KMS-11 (cell line): Measurements from ENCODE around the gene SNTG2.

ENCODE experiments used
- H2AFZ ChIP-seq: fragments of 200-600 bp; sonication (generic); 2 replicates; pipeline ENCODE4 v1.6.1; 2016; ENCODE audit warnings: antibody characterized with exemption, mixed run types, low read depth
- H3K27ac ChIP-seq: fragments of 200-600 bp; sonication (generic); 2 replicates; pipeline ENCODE4 v1.6.1; 2016; ENCODE audit warnings: mild to moderate bottlenecking, mixed run types
- H3K27me3 ChIP-seq: fragments of 200-600 bp; sonication (generic); 2 replicates; pipeline ENCODE4 v1.6.1; 2017; ENCODE audit warnings: mild to moderate bottlenecking, low read depth, mixed run types, moderate library complexity; ENCODE audit not compliant: insufficient read depth
- H3K36me3 ChIP-seq: fragments of 200-600 bp; sonication (generic); 2 replicates; pipeline ENCODE4 v1.6.1; 2017; ENCODE audit warnings: mild to moderate bottlenecking, mixed run types; ENCODE audit not compliant: insufficient read depth
- H3K4me1 ChIP-seq: fragments of 200-600 bp; sonication (generic); 2 replicates; pipeline ENCODE4 v1.6.1; 2016; ENCODE audit warnings: mild to moderate bottlenecking, low read depth, mixed run types; ENCODE audit not compliant: poor library complexity, severe bottlenecking
- H3K4me2 ChIP-seq: fragments of 200-600 bp; sonication (generic); 2 replicates; pipeline ENCODE4 v1.7.0; 2016; ENCODE audit warnings: mild to moderate bottlenecking, mixed run types
- H3K4me3 ChIP-seq: fragments of 200-600 bp; sonication (generic); IDR thresholded peaks from 2 replicates; pipeline ENCODE4 v1.6.1; 2017; ENCODE audit warnings: low read depth, low read length, mixed read lengths; ENCODE audit not compliant: insufficient read depth
- H3K79me2 ChIP-seq: fragments of 200-600 bp; sonication (generic); 2 replicates; pipeline ENCODE4 v1.6.1; 2016; ENCODE audit warnings: low read depth, mixed run types; ENCODE audit not compliant: insufficient read depth
- H3K9ac ChIP-seq: fragments of 200-600 bp; sonication (generic); 2 replicates; pipeline ENCODE4 v1.6.1; 2016; ENCODE audit warnings: mild to moderate bottlenecking, mixed run types
- H4K20me1 ChIP-seq: fragments of 200-600 bp; sonication (generic); 2 replicates; pipeline ENCODE4 v1.6.1; 2016; ENCODE audit warnings: mild to moderate bottlenecking, mixed run types; ENCODE audit not compliant: insufficient read depth
- CTCF ChIP-seq: fragments of 200-600 bp; sonication (generic); conservative IDR thresholded peaks from 2 replicates; pipeline ENCODE4 v1.6.1; 2017; ENCODE audit warnings: low read depth, mild to moderate bottlenecking, antibody characterized with exemption, low read length, moderate library complexity, mixed read lengths

SNTG2 gene

GRCh38 chr2:955829-956731 is 5.4 kb downstream of the SNTG2 start:
- Histone ChIP-seq H3K4me3 (no peak overlapping the region), H3K4me2 (no peak overlapping the region)

GRCh38 chr2:959457-959856 is 8.8 kb downstream of the SNTG2 start:
- no peaks in the 10 kb centered on the region for H3K4me1 ChIP-seq
- H3K36me3 ChIP-seq: no peaks in the 10 kb centered on the region
- no peak overlapping the region for H3K27ac ChIP-seq
- H3K79me2 ChIP-seq: no peaks in the 10 kb centered on the region
- no peaks in the 10 kb centered on the region for H3K27me3 ChIP-seq
- TF ChIP-seq CTCF: no peak
- no peak overlapping the region for H3K4me2 ChIP-seq
- H3K9ac ChIP-seq: no peak overlapping the region
- no peaks in the 10 kb centered on the region for H4K20me1 ChIP-seq
- H2AFZ ChIP-seq: no peak overlapping the region
- H3K4me3 ChIP-seq: no peak overlapping the region

More at GRCh38 chr2:955829-956731, 5.4 kb downstream of the SNTG2 start:
- Histone ChIP-seq H3K36me3 (no peaks in the 10 kb centered on the region), H4K20me1 (no peaks in the 10 kb centered on the region), H3K27ac (no peak overlapping the region), H2AFZ (no peak overlapping the region), H3K9ac (no peak overlapping the region), H3K27me3 (no peaks in the 10 kb centered on the region; the same call in 1 of the 2 replicates), H3K79me2 (no peaks in the 10 kb centered on the region), H3K4me1 (no peaks in the 10 kb centered on the region)
- TF ChIP-seq CTCF: no peak

GRCh38 chr2:960061-960736 is 9.6 kb downstream of the SNTG2 start:
- H3K27me3 ChIP-seq: no peaks in the 10 kb centered on the region
- no peaks in the 10 kb centered on the region for H3K79me2 ChIP-seq
- H3K4me2 ChIP-seq: no peak overlapping the region
- H3K4me3 ChIP-seq: no peak overlapping the region
- no peak for TF ChIP-seq CTCF
- no peaks in the 10 kb centered on the region for H3K36me3 ChIP-seq
- H4K20me1 ChIP-seq: no peaks in the 10 kb centered on the region
- H3K9ac ChIP-seq: no peak overlapping the region
- H2AFZ ChIP-seq: no peak overlapping the region
- no peaks in the 10 kb centered on the region for H3K4me1 ChIP-seq
- H3K27ac ChIP-seq: no peak overlapping the region

GRCh38 chr2:961786-962185 is 11.1 kb downstream of the SNTG2 start:
- Histone ChIP-seq H3K79me2 (no peaks in the 10 kb centered on the region), H3K9ac (no peak overlapping the region), H4K20me1 (no peaks in the 10 kb centered on the region), H3K4me2 (no peak overlapping the region), H3K36me3 (no peaks in the 10 kb centered on the region), H3K27ac (no peak overlapping the region), H3K4me1 (no peaks in the 10 kb centered on the region), H2AFZ (no peak overlapping the region), H3K27me3 (no peaks in the 10 kb centered on the region), H3K4me3 (no peak overlapping the region)
- no peak for TF ChIP-seq CTCF
